SK-N-SH (cell line): ENCODE measurements around the gene GPR161. TPM values are rescaled to one million over a fixed set of nuclear protein-coding genes. Genes with fewer than 3 reads are reported as not detected.

Experiments used
- CTCF ChIA-PET: fragments of 300-600, 350-600 bp; formaldehyde crosslinking; extraction: SDS; loops from one replicate; lab custom pipeline; 2021; lab: Yijun Ruan, JAX
- POLR2A ChIA-PET: fragments of 350-600 bp; sonication (Branson Sonifier 250); formaldehyde crosslinking; extraction: SDS; loops from one replicate; lab custom pipeline; 2020; ENCODE audit warnings: antibody characterized with exemption, inconsistent platforms; lab: Yijun Ruan, JAX
- DNase-seq: peaks from one replicate; pipeline ENCODE4 v3.0.0; 2012
- H2AFZ ChIP-seq: fragments of 200-600 bp; sonication (generic); 2 replicates; pipeline ENCODE4 v1.8.1; 2016; ENCODE audit warnings: antibody characterized with exemption, mild to moderate bottlenecking, low read depth
- H3F3A ChIP-seq: fragments of 200-600 bp; sonication (generic); replicated peaks from 2 replicates; pipeline ENCODE3; 2016; ENCODE audit warnings: antibody characterized with exemption, mild to moderate bottlenecking; ENCODE audit not compliant: insufficient read depth
- H3K27ac ChIP-seq, 2 experiments: fragments of 200-500 bp in 1 of 2; fragments of 200-600 bp in 1 of 2; sonication (Bioruptor generic) in 1 of 2; sonication (generic), shearing (Covaris generic) in 1 of 2; 2 replicates each; pipeline versions ENCODE4 v1.5.1 to v1.6.1; 2014 to 2016; ENCODE audit warnings: low read depth in 2 of 2, inconsistent platforms in 1 of 2, low read length in 1 of 2, mild to moderate bottlenecking in 1 of 2, mixed read lengths in 1 of 2
- H3K27me3 ChIP-seq: fragments of 200-600 bp; sonication (generic), shearing (Covaris generic); 2 replicates; pipeline ENCODE4 v1.6.1; 2016; ENCODE audit warnings: mixed run types; ENCODE audit not compliant: insufficient read depth
- H3K36me3 ChIP-seq, 2 experiments: fragments of 200-500 bp in 1 of 2; fragments of 200-600 bp in 1 of 2; sonication (Bioruptor generic) in 1 of 2; sonication (generic) in 1 of 2; replicated peaks in 1 of 2; 2 replicates each; pipeline versions ENCODE3 to v1.5.1; 2014 to 2016; ENCODE audit warnings: low read length in 1 of 2, mild to moderate bottlenecking in 1 of 2; ENCODE audit not compliant: insufficient read depth in 2 of 2, control insufficient read depth in 1 of 2
- H3K4me1 ChIP-seq, 2 experiments: fragments of 200-500 bp in 1 of 2; fragments of 200-600 bp in 1 of 2; sonication (Bioruptor generic) in 1 of 2; sonication (generic), shearing (Covaris generic) in 1 of 2; 2 replicates each; pipeline versions ENCODE4 v1.5.1 to v1.6.1; 2014 to 2016; ENCODE audit warnings: low read depth in 1 of 2, low read length in 1 of 2, mixed run types in 1 of 2; ENCODE audit not compliant: insufficient read depth in 2 of 2, control insufficient read depth in 1 of 2
- H3K4me2 ChIP-seq: fragments of 200-600 bp; sonication (generic), shearing (Covaris generic); 2 replicates; pipeline ENCODE4 v1.6.1; 2017; ENCODE audit warnings: mixed run types
- H3K4me3 ChIP-seq, 2 experiments: fragments of 200-500 bp in 1 of 2; fragments of 200-600 bp in 1 of 2; sonication (Bioruptor generic) in 1 of 2; sonication (generic), shearing (Covaris generic) in 1 of 2; 2 replicates each; pipeline versions ENCODE4 v1.5.1 to v1.8.1; 2014 to 2016; ENCODE audit warnings: low read depth in 2 of 2, inconsistent platforms in 1 of 2, low read length in 1 of 2, mild to moderate bottlenecking in 1 of 2, mixed read lengths in 1 of 2, moderate library complexity in 1 of 2
- H3K79me2 ChIP-seq: fragments of 200-600 bp; sonication (generic); 2 replicates; pipeline ENCODE4 v1.8.1; 2017; ENCODE audit warnings: mild to moderate bottlenecking; ENCODE audit not compliant: insufficient read depth
- H3K9ac ChIP-seq: fragments of 200-600 bp; sonication (generic); 2 replicates; pipeline ENCODE4 v1.6.1; 2017; ENCODE audit warnings: mixed run types
- H3K9me2 ChIP-seq: fragments of 200-600 bp; sonication (generic); 2 replicates; pipeline ENCODE4 v1.6.1; 2017; ENCODE audit warnings: mixed run types
- H3K9me3 ChIP-seq: fragments of 200-600 bp; sonication (generic); 2 replicates; pipeline ENCODE4 v1.6.1; 2017; ENCODE audit warnings: mixed run types, mild to moderate bottlenecking, moderate library complexity
- H4K20me1 ChIP-seq: fragments of 200-600 bp; sonication (generic); 2 replicates; pipeline ENCODE4 v1.6.1; 2017; ENCODE audit warnings: mild to moderate bottlenecking, mixed run types; ENCODE audit not compliant: insufficient read depth
- ELF1 ChIP-seq: IDR thresholded peaks from 2 replicates; pipeline ENCODE4 v1.4.0; 2012
- EP300 ChIP-seq, 2 experiments: IDR thresholded peaks; 2 replicates each; pipeline versions ENCODE4 v1.4.0 to v1.6.1; 2012; ENCODE audit warnings: borderline replicate concordance in 1 of 2, low read depth in 1 of 2, low read length in 1 of 2
- EZH2phosphoT487 ChIP-seq: fragments of 200-600 bp; sonication (generic); IDR thresholded peaks from 2 replicates; pipeline ENCODE4 v1.6.1; 2017; ENCODE audit warnings: low read depth, mixed run types, mild to moderate bottlenecking, antibody characterized with exemption, moderate library complexity, borderline replicate concordance
- FOXJ3 ChIP-seq: sonication (generic); formaldehyde crosslinking; IDR thresholded peaks from 2 replicates; pipeline ENCODE4 v1.5.1; 2020; ENCODE audit warnings: mild to moderate bottlenecking, missing genetic modification reagents
- JUND ChIP-seq: IDR thresholded peaks from 2 replicates; pipeline ENCODE4 v1.4.0; 2012
- MXI1 ChIP-seq: IDR thresholded peaks from 2 replicates; pipeline ENCODE4 v1.6.1; 2012; ENCODE audit warnings: mild to moderate bottlenecking, low read depth, low read length, improper control_type of control experiment
- NFIC ChIP-seq: IDR thresholded peaks from 2 replicates; pipeline ENCODE4 v1.4.0; 2012; ENCODE audit warnings: borderline replicate concordance
- NRF1 ChIP-seq: IDR thresholded peaks from 2 replicates; pipeline ENCODE4 v1.6.1; 2012; ENCODE audit warnings: low read depth, mild to moderate bottlenecking, low read length
- RAD21 ChIP-seq: IDR thresholded peaks from 2 replicates; pipeline ENCODE4 v1.6.1; 2012; ENCODE audit warnings: mild to moderate bottlenecking, low read length
- RFX5 ChIP-seq: IDR thresholded peaks from 2 replicates; pipeline ENCODE4 v1.6.1; 2012; ENCODE audit warnings: mild to moderate bottlenecking, improper control_type of control experiment, low read length
- RXRA ChIP-seq: IDR thresholded peaks from 2 replicates; pipeline ENCODE4 v1.4.0; 2012; ENCODE audit warnings: low read depth, mild to moderate bottlenecking, borderline replicate concordance
- SIN3A ChIP-seq: IDR thresholded peaks from 2 replicates; pipeline ENCODE4 v1.6.1; 2012; ENCODE audit warnings: low read depth, mild to moderate bottlenecking, low read length, moderate library complexity, borderline replicate concordance
- TAF1 ChIP-seq: IDR thresholded peaks from 2 replicates; pipeline ENCODE4 v1.6.1; 2012; ENCODE audit warnings: low read depth, mild to moderate bottlenecking, low read length, moderate library complexity, borderline replicate concordance
- TEAD4 ChIP-seq: IDR thresholded peaks from 2 replicates; pipeline ENCODE4 v1.4.0; 2012; ENCODE audit warnings: mild to moderate bottlenecking, borderline replicate concordance; ENCODE audit not compliant: insufficient read depth
- USF2 ChIP-seq: fragments of 150-350 bp; IDR thresholded peaks from 2 replicates; pipeline ENCODE4 v1.6.1; 2017; ENCODE audit warnings: antibody characterized with exemption, low read length, low read depth, borderline replicate concordance
- ZBTB33 ChIP-seq: IDR thresholded peaks from 2 replicates; pipeline ENCODE4 v1.4.0; 2012; ENCODE audit warnings: low read depth, borderline replicate concordance
- WGBS: methylation state at CpG from one replicate; pipeline ENCODE4 v1.1.6; 2017; ENCODE audit warnings: low lambda C conversion rate; 5-methylcytosine and 5-hydroxymethylcytosine counted together
- polyA plus RNA-seq, 3 experiments: library from polyadenylated mRNA; depleted of rRNA; stranded (reverse); fragments of >200 nt; gene quantifications; 2 replicates each; pipeline ENCODE4 v1.2.3, GENCODE V29; 2012
- TF ChIP-seq, protein P1 (sequence below): fragments of 150-350 bp; IDR thresholded peaks from 2 replicates; pipeline ENCODE4 v1.6.1; 2016; ENCODE audit warnings: mild to moderate bottlenecking, low read depth, low read length

GPR161 gene
- polyA plus RNA-seq, 1 of the 3 experiments (the other 2 are of a cell fraction), result 20.1 TPM

DNA sequence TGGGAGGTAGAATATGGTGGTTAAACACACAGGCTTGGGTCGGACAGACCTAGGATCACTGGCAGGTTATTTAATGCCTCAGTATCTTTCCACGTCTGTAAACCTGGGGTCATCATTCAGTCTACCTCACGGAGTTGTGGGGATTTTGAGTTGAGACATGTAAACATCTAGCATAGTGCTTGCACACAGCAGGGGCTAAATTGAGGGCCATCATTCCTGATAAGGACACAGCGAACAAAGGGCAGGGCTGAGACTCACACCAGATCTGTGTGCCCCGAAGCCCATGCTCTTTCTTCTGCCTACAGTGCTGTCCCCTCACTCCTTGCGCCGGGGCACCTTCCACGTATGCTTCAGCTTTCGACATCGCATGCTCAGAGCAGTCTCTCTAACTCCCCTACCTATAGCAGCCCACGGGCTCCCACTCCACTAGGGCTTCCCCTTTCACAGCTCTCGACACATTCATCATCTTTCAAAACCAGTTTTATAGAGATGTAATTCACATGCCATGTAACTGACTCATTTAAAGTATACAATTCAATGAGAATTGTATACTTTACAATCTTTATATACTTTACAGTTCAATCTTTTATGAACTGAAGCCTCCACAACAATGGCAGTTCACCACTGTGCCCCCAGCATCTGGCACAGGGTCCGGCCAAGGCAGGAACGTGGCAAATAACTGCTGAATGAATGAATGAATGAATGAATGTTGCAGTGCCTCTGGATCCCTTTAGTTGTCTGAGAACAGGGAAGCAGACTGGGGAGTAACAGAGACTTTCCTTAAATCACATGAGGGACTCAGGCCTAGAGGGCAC, 48.0 kb downstream of the GPR161 start (continued):
- TF ChIP-seq, protein P1, sequence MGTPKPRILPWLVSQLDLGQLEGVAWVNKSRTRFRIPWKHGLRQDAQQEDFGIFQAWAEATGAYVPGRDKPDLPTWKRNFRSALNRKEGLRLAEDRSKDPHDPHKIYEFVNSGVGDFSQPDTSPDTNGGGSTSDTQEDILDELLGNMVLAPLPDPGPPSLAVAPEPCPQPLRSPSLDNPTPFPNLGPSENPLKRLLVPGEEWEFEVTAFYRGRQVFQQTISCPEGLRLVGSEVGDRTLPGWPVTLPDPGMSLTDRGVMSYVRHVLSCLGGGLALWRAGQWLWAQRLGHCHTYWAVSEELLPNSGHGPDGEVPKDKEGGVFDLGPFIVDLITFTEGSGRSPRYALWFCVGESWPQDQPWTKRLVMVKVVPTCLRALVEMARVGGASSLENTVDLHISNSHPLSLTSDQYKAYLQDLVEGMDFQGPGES, result no peak
- TF ChIP-seq JUND (no peak), NRF1 (no peak), ZBTB33 (no peak)

GRCh38 chr1:168087696-168088095, 49.0 kb downstream of the GPR161 start:
- H3F3A ChIP-seq, result no peaks in the 10 kb centered on the region
- POLR2A ChIA-PET, result no interaction called here
- H3K27ac ChIP-seq, result no peak overlapping the region
- CTCF ChIA-PET, result no interaction called here
- no peaks in the 10 kb centered on the region for H3K9me3 ChIP-seq
- H3K4me1 ChIP-seq, result no peaks in the 10 kb centered on the region; a peak in 1 of 4 replicates
- H3K36me3 ChIP-seq, result peaks cover 15 to 59% of the 10 kb centered on the region in 2 experiments
- DNase-seq, result no peak
- H3K4me2 ChIP-seq, result no peak overlapping the region
- no peaks in the 10 kb centered on the region for H3K9me2 ChIP-seq
- no peak for TF ChIP-seq TEAD4
- no peak for TF ChIP-seq MXI1
- TF ChIP-seq FOXJ3 (CRISPR knock-in tag), result no peak
- TF ChIP-seq SIN3A, result no peak
- TF ChIP-seq RAD21, result no peak
- TF ChIP-seq EZH2phosphoT487, result no peak
- TF ChIP-seq RFX5, result no peak
- no peak for TF ChIP-seq ELF1
- no peak for TF ChIP-seq RXRA
- no peak for TF ChIP-seq USF2
- TF ChIP-seq NFIC, result no peak
- TF ChIP-seq TAF1, result no peak
- no peak for TF ChIP-seq EP300 (IDR thresholded peaks at IDR 0.05; ENCODE audit: borderline replicate concordance in 1 of 2, low read depth in 1 of 2, low read length in 1 of 2)
- TF ChIP-seq, protein P1, result no peak
- WGBS, result 92% methylated on average over 10 of the region's 10 CpGs
- no peaks in the 10 kb centered on the region for H3K79me2 ChIP-seq
- H3K4me3 ChIP-seq, result no peak overlapping the region
- H3K27me3 ChIP-seq, result no peaks in the 10 kb centered on the region
- H3K9ac ChIP-seq, result no peak overlapping the region
- no peaks in the 10 kb centered on the region for H4K20me1 ChIP-seq
- no peak overlapping the region for H2AFZ ChIP-seq
